Naive thymus-derived CD4-positive, alpha-beta T cell (primary cell): ENCODE results near the gene HSD3B1. TPM values are rescaled to one million over a fixed set of nuclear protein-coding genes. Genes with fewer than 3 reads are reported as not detected.

Experiments used
- ATAC-seq: fragments of 150-1000 bp; cut with Tn5 transposase; 2 replicates; pipeline ENCODE4 v1.10.0; 2021; ENCODE audit warnings: mild to moderate bottlenecking, moderate library complexity
- CTCF ChIA-PET: fragments of 350-600 bp; sonication (Branson Sonifier 250); formaldehyde crosslinking; loops from one replicate; lab custom pipeline; 2021; ENCODE audit warnings: antibody characterized with exemption; lab: Charles Lee
- POLR2A ChIA-PET: fragments of 350-600 bp; sonication (Branson Sonifier 250); formaldehyde crosslinking; loops from one replicate; lab custom pipeline; 2021; ENCODE audit warnings: antibody characterized with exemption, inconsistent platforms; lab: Charles Lee
- DNase-seq, 9 donors: peaks; one replicate each; pipeline versions ENCODE4 v3.0.0 to v3.0.0-alpha.2; 2020 to 2022; ENCODE audit warnings: mixed read lengths in 1 of 9
- H3K27ac ChIP-seq: one replicate; pipeline ENCODE4 v1.7.0; 2013; ENCODE audit warnings: mild to moderate bottlenecking, low read depth, low read length, moderate library complexity
- H3K27me3 ChIP-seq, 2 donors: one replicate each; pipeline ENCODE4 v1.7.0; 2013; ENCODE audit warnings: low read length in 2 of 2, mild to moderate bottlenecking in 2 of 2, moderate library complexity in 2 of 2; ENCODE audit not compliant: control insufficient read depth in 2 of 2, insufficient read depth in 2 of 2
- H3K36me3 ChIP-seq, 3 experiments: 1 replicate in 2 of 3; 2 replicates in 1 of 3; pipeline ENCODE4 v1.7.0; 2013; ENCODE audit warnings: low read length in 3 of 3, mild to moderate bottlenecking in 3 of 3, moderate library complexity in 1 of 3; ENCODE audit not compliant: insufficient read depth in 3 of 3, control insufficient read depth in 2 of 3
- H3K4me1 ChIP-seq, 2 donors: one replicate each; pipeline ENCODE4 v1.7.0; 2013; ENCODE audit warnings: low read length in 2 of 2, mild to moderate bottlenecking in 2 of 2, moderate library complexity in 1 of 2; ENCODE audit not compliant: control insufficient read depth in 2 of 2, insufficient read depth in 2 of 2
- H3K4me3 ChIP-seq: 2 replicates; pipeline ENCODE4 v1.7.0; 2013; ENCODE audit warnings: mild to moderate bottlenecking, low read length
- H3K9me3 ChIP-seq, 3 experiments: 1 replicate in 2 of 3; 2 replicates in 1 of 3; pipeline ENCODE4 v1.7.0; 2013; ENCODE audit warnings: low read length in 3 of 3; ENCODE audit not compliant: control insufficient read depth in 2 of 3
- H3K27ac Mint-ChIP-seq, 9 donors: one replicate each; pipeline ENCODE4 v1.8.0; 2020 to 2022; ENCODE audit warnings: mixed read lengths in 9 of 9, mild to moderate bottlenecking in 8 of 9, moderate library complexity in 5 of 9, inconsistent platforms in 2 of 9
- H3K27me3 Mint-ChIP-seq, 5 donors: one replicate each; pipeline ENCODE4 v1.8.0; 2021 to 2022; ENCODE audit warnings: mixed read lengths in 5 of 5, mild to moderate bottlenecking in 1 of 5
- H3K36me3 Mint-ChIP-seq, 5 donors: one replicate each; pipeline ENCODE4 v1.8.0; 2020 to 2022; ENCODE audit warnings: mixed read lengths in 5 of 5, mild to moderate bottlenecking in 3 of 5, inconsistent platforms in 1 of 5
- H3K4me1 Mint-ChIP-seq, 7 donors: one replicate each; pipeline ENCODE4 v1.8.0; 2020 to 2022; ENCODE audit warnings: mixed read lengths in 7 of 7, mild to moderate bottlenecking in 3 of 7, inconsistent platforms in 1 of 7
- H3K4me3 Mint-ChIP-seq, 10 donors: one replicate each; pipeline ENCODE4 v1.8.0; 2020 to 2022; ENCODE audit warnings: mild to moderate bottlenecking in 10 of 10, mixed read lengths in 10 of 10, moderate library complexity in 6 of 10, inconsistent platforms in 2 of 10
- H3K9me3 Mint-ChIP-seq, 11 donors: one replicate each; pipeline ENCODE4 v1.8.0; 2020 to 2022; ENCODE audit warnings: mixed read lengths in 11 of 11, mild to moderate bottlenecking in 4 of 11, inconsistent platforms in 1 of 11, moderate library complexity in 1 of 11
- intact Hi-C, 2 donors: fragments of 100-400 bp; cut with micrococcal nuclease; formaldehyde crosslinking; loops; one replicate each; pipeline ENCODE4 v1.15.1; 2023
- polyA plus RNA-seq, 2 donors: library from polyadenylated mRNA; unstranded; fragments of 300-500 nt; fragmentation: Illumina TruSeq; gene quantifications; one replicate each; pipeline ENCODE4 v1.2.3, GENCODE V29; 2021
- total RNA-seq, 6 experiments: library from RNA in 5 of 6; stranded (reverse) in 5 of 6; gene quantifications; 1 replicate in 5 of 6; 2 replicates in 1 of 6; pipeline ENCODE4 v1.2.3 and lab custom pipeline; 2021 to 2026

HSD3B1 gene
- total and polyA plus RNA-seq, 7 experiments from 2014 or later: not detected

GRCh38 chr1:119541389-119541788 lies 34.4 kb downstream of the HSD3B1 start:
- H3K9me3 Mint-ChIP-seq: peaks cover 0 to 5% (median 0%) of the 10 kb centered on the region in 11 donors
- CTCF ChIA-PET: no interaction called here
- H3K4me3 ChIP-seq: no peak overlapping the region
- no peak for ATAC-seq
- no peak overlapping the region for H3K27ac ChIP-seq
- no peaks in the 10 kb centered on the region for H3K4me1 ChIP-seq
- H3K4me1 Mint-ChIP-seq: no peaks in the 10 kb centered on the region
- H3K27me3 ChIP-seq: no peaks in the 10 kb centered on the region
- DNase-seq: no peak
- no peaks in the 10 kb centered on the region for H3K9me3 ChIP-seq
- H3K36me3 ChIP-seq: no peaks in the 10 kb centered on the region
- H3K27ac Mint-ChIP-seq: no peak overlapping the region
- H3K4me3 Mint-ChIP-seq: no peak overlapping the region
- no peaks in the 10 kb centered on the region for H3K36me3 Mint-ChIP-seq
- intact Hi-C loops: no loop called here
- peaks cover 3 to 40% (median 15%) of the 10 kb centered on the region in 5 donors for H3K27me3 Mint-ChIP-seq
- POLR2A ChIA-PET: no interaction called here

GRCh38 chr1:119542492-119542946 lies 35.5 kb downstream of the HSD3B1 start:
- no peak for DNase-seq
- intact Hi-C loops: no loop called here
- Histone ChIP-seq H3K4me3 (no peak overlapping the region), H3K4me1 (no peaks in the 10 kb centered on the region), H3K27me3 (no peaks in the 10 kb centered on the region), H3K36me3 (no peaks in the 10 kb centered on the region), H3K27ac (no peak overlapping the region), H3K9me3 (no peaks in the 10 kb centered on the region)
- CTCF ChIA-PET: no interaction called here
- H3K4me3 Mint-ChIP-seq: no peak overlapping the region
- H3K36me3 Mint-ChIP-seq: no peaks in the 10 kb centered on the region
- peaks cover 0 to 5% (median 0%) of the 10 kb centered on the region in 11 donors for H3K9me3 Mint-ChIP-seq
- no peaks in the 10 kb centered on the region for H3K4me1 Mint-ChIP-seq
- POLR2A ChIA-PET: no interaction called here
- ATAC-seq: no peak
- no peak overlapping the region for H3K27ac Mint-ChIP-seq
- peaks cover 3 to 37% (median 14%) of the 10 kb centered on the region in 5 donors for H3K27me3 Mint-ChIP-seq

GRCh38 chr1:119544165-119544762 lies 37.3 kb downstream of the HSD3B1 start:
- peaks cover 3 to 25% (median 13%) of the 10 kb centered on the region in 5 donors for H3K27me3 Mint-ChIP-seq
- CTCF ChIA-PET: no interaction called here
- POLR2A ChIA-PET: no interaction called here
- ATAC-seq: no peak
- no peak overlapping the region for H3K27ac ChIP-seq
- no peak for DNase-seq
- intact Hi-C loops: no loop called here
- H3K36me3 ChIP-seq: no peaks in the 10 kb centered on the region
- H3K4me1 Mint-ChIP-seq: no peaks in the 10 kb centered on the region
- no peaks in the 10 kb centered on the region for H3K9me3 ChIP-seq
- peaks cover 0 to 5% (median 0%) of the 10 kb centered on the region in 11 donors for H3K9me3 Mint-ChIP-seq
- no peak overlapping the region for H3K4me3 ChIP-seq
- no peaks in the 10 kb centered on the region for H3K36me3 Mint-ChIP-seq
- H3K4me1 ChIP-seq: no peaks in the 10 kb centered on the region
- H3K4me3 Mint-ChIP-seq: no peak overlapping the region
- H3K27me3 ChIP-seq: no peaks in the 10 kb centered on the region
- H3K27ac Mint-ChIP-seq: no peak overlapping the region

GRCh38 chr1:119546641-119547040 lies 39.6 kb downstream of the HSD3B1 start:
- no peaks in the 10 kb centered on the region for H3K4me1 ChIP-seq
- no peaks in the 10 kb centered on the region for H3K36me3 ChIP-seq
- no peak overlapping the region for H3K4me3 ChIP-seq
- intact Hi-C loops: no loop called here
- no peak for ATAC-seq
- H3K27me3 ChIP-seq: no peaks in the 10 kb centered on the region
- Mint-ChIP-seq H3K36me3 (no peaks in the 10 kb centered on the region), H3K4me1 (no peaks in the 10 kb centered on the region), H3K9me3 (peaks cover 0 to 4% (median 0%) of the 10 kb centered on the region in 11 donors), H3K27me3 (peaks cover 3 to 25% (median 13%) of the 10 kb centered on the region in 5 donors), H3K4me3 (no peak overlapping the region), H3K27ac (no peak overlapping the region)
- H3K9me3 ChIP-seq: no peaks in the 10 kb centered on the region
- H3K27ac ChIP-seq: no peak overlapping the region
- ChIA-PET CTCF (no interaction called here), POLR2A (no interaction called here)
- no peak for DNase-seq

GRCh38 chr1:119547306-119547705 lies 40.3 kb downstream of the HSD3B1 start:
- intact Hi-C loops: no loop called here
- H3K4me1 Mint-ChIP-seq: no peaks in the 10 kb centered on the region

GRCh38 chr1:119547805-119548204 lies 40.8 kb downstream of the HSD3B1 start:
- no peaks in the 10 kb centered on the region for H3K9me3 ChIP-seq
- CTCF ChIA-PET: no interaction called here
- no peaks in the 10 kb centered on the region for H3K36me3 ChIP-seq
- H3K27ac Mint-ChIP-seq: no peak overlapping the region
- H3K27me3 Mint-ChIP-seq: peaks cover 0 to 19% (median 8%) of the 10 kb centered on the region in 5 donors
- H3K4me3 Mint-ChIP-seq: no peak overlapping the region
- no peaks in the 10 kb centered on the region for H3K4me1 Mint-ChIP-seq
- intact Hi-C loops: no loop called here
- H3K9me3 Mint-ChIP-seq: peaks cover 0 to 4% (median 0%) of the 10 kb centered on the region in 11 donors
- POLR2A ChIA-PET: no interaction called here
- H3K27me3 ChIP-seq: no peaks in the 10 kb centered on the region
- H3K36me3 Mint-ChIP-seq: no peaks in the 10 kb centered on the region
- ATAC-seq (no peak), DNase-seq (no peak)
- H3K27ac ChIP-seq: no peak overlapping the region
- H3K4me1 ChIP-seq: no peaks in the 10 kb centered on the region
- no peak overlapping the region for H3K4me3 ChIP-seq

More at GRCh38 chr1:119547306-119547705, 40.3 kb downstream of the HSD3B1 start:
- POLR2A ChIA-PET: no interaction called here
- H3K27me3 ChIP-seq: no peaks in the 10 kb centered on the region
- no peaks in the 10 kb centered on the region for H3K4me1 ChIP-seq
- H3K27ac ChIP-seq: no peak overlapping the region
- Mint-ChIP-seq H3K9me3 (peaks cover 0 to 4% (median 0%) of the 10 kb centered on the region in 11 donors), H3K4me3 (no peak overlapping the region), H3K27me3 (peaks cover 3 to 24% (median 10%) of the 10 kb centered on the region in 5 donors), H3K27ac (no peak overlapping the region), H3K36me3 (no peaks in the 10 kb centered on the region)
- H3K4me3 ChIP-seq: no peak overlapping the region
- CTCF ChIA-PET: no interaction called here
- ATAC-seq: no peak
- H3K36me3 ChIP-seq: no peaks in the 10 kb centered on the region
- no peaks in the 10 kb centered on the region for H3K9me3 ChIP-seq
- DNase-seq: no peak

GRCh38 chr1:119549719-119550132 lies 42.7 kb downstream of the HSD3B1 start:
- Mint-ChIP-seq H3K36me3 (no peaks in the 10 kb centered on the region), H3K9me3 (peaks cover 0 to 3% (median 0%) of the 10 kb centered on the region in 11 donors), H3K27me3 (peaks cover 0 to 9% (median 3%) of the 10 kb centered on the region in 5 donors), H3K4me1 (no peaks in the 10 kb centered on the region), H3K27ac (no peak overlapping the region), H3K4me3 (no peak overlapping the region)
- Histone ChIP-seq H3K4me3 (no peak overlapping the region), H3K27me3 (no peaks in the 10 kb centered on the region), H3K4me1 (no peaks in the 10 kb centered on the region), H3K27ac (no peak overlapping the region), H3K9me3 (no peaks in the 10 kb centered on the region), H3K36me3 (no peaks in the 10 kb centered on the region)
- intact Hi-C loops: no loop called here
- peak in 2 of 9 donors; percentile 0 to 7 for DNase-seq
- peak; percentile 62 for ATAC-seq
- POLR2A ChIA-PET: no interaction called here
- CTCF ChIA-PET: no interaction called here
